ENCODE measurements around the gene MIPOL1. TPM values are rescaled to one million over a fixed set of nuclear protein-coding genes. Genes with fewer than 3 reads are reported as not detected.
A peak's percentile ranks its signal among the peaks of the same experiment; 100 is the strongest.

The MIPOL1 gene
- total and polyA plus RNA-seq, 2 of the 13 experiments (the other 11 are each of a cell fraction or from before 2014, with no cell fraction given) = 8.6 to 34.2 TPM

GRCh38 chr14:37594971-37595808, 397.5 kb downstream of the MIPOL1 start, which contains the start of the genes FOXA1 and TTC6 (continued):
- TF ChIP-seq BHLHE40 (IDR thresholded peaks at IDR 0.05; ENCODE audit: low read length) (0 out of 2 replicates have a peak, but pooled peaks have one; percentile 20), ZNF564 (CRISPR knock-in tag; IDR thresholded peaks at IDR 0.05) (no peak; the same call in 1 of the 2 replicates), HNRNPL (IDR thresholded peaks at IDR 0.05; ENCODE audit: low read depth, low read length) (no peak), ZSCAN22 (CRISPR knock-in tag; IDR thresholded peaks at IDR 0.05) (no peak), FOXC1 (CRISPR knock-in tag; IDR thresholded peaks at IDR 0.05; ENCODE audit: borderline replicate concordance) (peak; percentile 80; the same call in 1 of the 2 replicates), TBL1XR1 (IDR thresholded peaks at IDR 0.05; ENCODE audit: borderline replicate concordance, low read length, partially characterized antibody) (no peak), ZNF878 (CRISPR knock-in tag; IDR thresholded peaks at IDR 0.05) (no peak), AGO1 (IDR thresholded peaks at IDR 0.05; ENCODE audit: low read depth, low read length, poor library complexity, severe bottlenecking) (peak; percentile 24), AHDC1 (CRISPR knock-in tag; IDR thresholded peaks at IDR 0.05; ENCODE audit: borderline replicate concordance) (0 out of 2 replicates have a peak, but pooled peaks have one; percentile 6), ZNF563 (CRISPR knock-in tag; IDR thresholded peaks at IDR 0.05) (no peak; the same call in 1 of the 2 replicates), CENPX (CRISPR knock-in tag; IDR thresholded peaks at IDR 0.05) (no peak), MTA3 (CRISPR knock-in tag; IDR thresholded peaks at IDR 0.05) (no peak), FOXA3 (CRISPR knock-in tag; IDR thresholded peaks at IDR 0.05) (peak; percentile 55; the same call in 1 of the 2 replicates), ZNF143 (CRISPR knock-in tag; IDR thresholded peaks at IDR 0.05) (no peak), ZNF883 (CRISPR knock-in tag; IDR thresholded peaks at IDR 0.05; ENCODE audit: not compliant biosample characterization) (no peak), HHEX (CRISPR knock-in tag; IDR thresholded peaks at IDR 0.05) (no peak), SYNCRIP (IDR thresholded peaks at IDR 0.05; ENCODE audit: insufficient read depth, low read depth, low read length) (no peak), ZNF776 (CRISPR knock-in tag; IDR thresholded peaks at IDR 0.05) (no peak; the same call in 1 of the 2 replicates), CENPT (CRISPR knock-in tag; IDR thresholded peaks at IDR 0.05; ENCODE audit: low read depth) (no peak), SNAI1 (CRISPR knock-in tag; IDR thresholded peaks at IDR 0.05; ENCODE audit: borderline replicate concordance) (no peak), ZNF660 (CRISPR knock-in tag; IDR thresholded peaks at IDR 0.05; ENCODE audit: borderline replicate concordance, low read depth) (0 out of 2 replicates have a peak, but pooled peaks have one; percentile 47), ZNF18 (CRISPR knock-in tag; IDR thresholded peaks at IDR 0.05; ENCODE audit: insufficient replicate concordance) (no peak), NCOA1 (CRISPR knock-in tag; IDR thresholded peaks at IDR 0.05) (no peak; the same call in 1 of the 2 replicates)
